NAMALWA (cell line): ENCODE measurements around the gene KLHL40.

Experiments
- DNase-seq: peaks from one replicate; pipeline ENCODE4 v3.0.0-alpha.2; 2015; ENCODE audit warnings: low spot score

The KLHL40 gene

GRCh38 chr3:42668793-42669217, 16.5 kb upstream of the KLHL40 start:
- no peak for DNase-seq

- DNase-seq: no peak
Observed at GRCh38 chr3:42670051-42670576, 15.2 kb upstream of the KLHL40 start.

GRCh38 chr3:42670670-42671069, 14.7 kb upstream of the KLHL40 start:
- no peak for DNase-seq

- DNase-seq: no peak
Observed at GRCh38 chr3:42672515-42672914, 12.8 kb upstream of the KLHL40 start.

- no peak for DNase-seq
Observed at GRCh38 chr3:42673082-42673481, 12.3 kb upstream of the KLHL40 start.

GRCh38 chr3:42674146-42674545, 11.2 kb upstream of the KLHL40 start:
- no peak for DNase-seq

GRCh38 chr3:42675909-42676308, 9.4 kb upstream of the KLHL40 start:
- no peak for DNase-seq

GRCh38 chr3:42678447-42678846, 6.9 kb upstream of the KLHL40 start:
- DNase-seq: no peak

GRCh38 chr3:42680271-42680670, 5.1 kb upstream of the KLHL40 start:
- no peak for DNase-seq

GRCh38 chr3:42680806-42681205, 4.5 kb upstream of the KLHL40 start:
- no peak for DNase-seq

GRCh38 chr3:42681361-42682038, 3.8 kb upstream of the KLHL40 start:
- no peak for DNase-seq

GRCh38 chr3:42682301-42683070, 2.9 kb upstream of the KLHL40 start:
- DNase-seq: no peak

- no peak for DNase-seq
Observed at GRCh38 chr3:42683875-42684598, 1.3 kb upstream of the KLHL40 start.

- DNase-seq: no peak
Observed at GRCh38 chr3:42684632-42685362, 540 bp upstream of the KLHL40 start.

- no peak for DNase-seq
Observed at GRCh38 chr3:42685891-42686820, 819 bp downstream of the KLHL40 start.

GRCh38 chr3:42686832-42687650, 1.7 kb downstream of the KLHL40 start:
- DNase-seq: no peak

GRCh38 chr3:42688016-42688415, 2.7 kb downstream of the KLHL40 start:
- no peak for DNase-seq

GRCh38 chr3:42688487-42689420, 3.4 kb downstream of the KLHL40 start:
- DNase-seq: no peak
